HFFc6 (cell line): ENCODE data around the gene THOP1. TPM values are rescaled to one million over a fixed set of nuclear protein-coding genes. Genes with fewer than 3 reads are reported as not detected.

Experiments used
- DNase-seq: peaks from one replicate; pipeline ENCODE4 v3.0.0-alpha.2; 2018
- H3K27ac Mint-ChIP-seq: 2 replicates; pipeline ENCODE4 v1.8.0; 2020; ENCODE audit warnings: mild to moderate bottlenecking, mixed read lengths
- H3K27me3 Mint-ChIP-seq: 2 replicates; pipeline ENCODE4 v1.8.0; 2021; ENCODE audit warnings: mild to moderate bottlenecking, moderate library complexity, mixed read lengths; ENCODE audit not compliant: insufficient read depth
- H3K36me3 Mint-ChIP-seq: 2 replicates; pipeline ENCODE4 v1.8.0; 2021; ENCODE audit warnings: low read depth, mixed read lengths
- H3K4me1 Mint-ChIP-seq: 2 replicates; pipeline ENCODE4 v1.8.0; 2020; ENCODE audit warnings: low read depth, mixed read lengths
- H3K4me3 Mint-ChIP-seq: 2 replicates; pipeline ENCODE4 v1.8.0; 2020; ENCODE audit warnings: mild to moderate bottlenecking, moderate library complexity, mixed read lengths
- H3K9me3 Mint-ChIP-seq: 2 replicates; pipeline ENCODE4 v1.8.0; 2020; ENCODE audit warnings: mild to moderate bottlenecking, mixed read lengths
- CTCF ChIP-seq: fragments of 200-600 bp; sonication (generic); IDR thresholded peaks from 2 replicates; pipeline ENCODE4 v1.5.0; 2021; ENCODE audit warnings: antibody characterized with exemption, mild to moderate bottlenecking
- total RNA-seq, 6 experiments: library from RNA; stranded (reverse); fragmentation: NEBNext Ultra II Directional; extraction: Animal tissue kit (Norgen Biotek cat#: 25700); gene quantifications; 2 replicates in 1 of 6; 3 replicates in 5 of 6; pipeline ENCODE4 v1.2.3, GENCODE V29; 2021

The THOP1 gene
- total RNA-seq, 6 experiments from 2014 or later, result 83.7 to 114 (median 94.3) TPM

GRCh38 chr19:2744113-2744512, 41.2 kb upstream of the THOP1 start:
- no peak for TF ChIP-seq CTCF
- H3K27me3 Mint-ChIP-seq, result peaks cover 6% of the 10 kb centered on the region
- H3K27ac Mint-ChIP-seq, result no peak overlapping the region
- H3K9me3 Mint-ChIP-seq, result no peaks in the 10 kb centered on the region
- no peak for DNase-seq
- no peak overlapping the region for H3K4me3 Mint-ChIP-seq
- peaks cover 4% of the 10 kb centered on the region for H3K4me1 Mint-ChIP-seq
- H3K36me3 Mint-ChIP-seq, result no peaks in the 10 kb centered on the region

DNA sequence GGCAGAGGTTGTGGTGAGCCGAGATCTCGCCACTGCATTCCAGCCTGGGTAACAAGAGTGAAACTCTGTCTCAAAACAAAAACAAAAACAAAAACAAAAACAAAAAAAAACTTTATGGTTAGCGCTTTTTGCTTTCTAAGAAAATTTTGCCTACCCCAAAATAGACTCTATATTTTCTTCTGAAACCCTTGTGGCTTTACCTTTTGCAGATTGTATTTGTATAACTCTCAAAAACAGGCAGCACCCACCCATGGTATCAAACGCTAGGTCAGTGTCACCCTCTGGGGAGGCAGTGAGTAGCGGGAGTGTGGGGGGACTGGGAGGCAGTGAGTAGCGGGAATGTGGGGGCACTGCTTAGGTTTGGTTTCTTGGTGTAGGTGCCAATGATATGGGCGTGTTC, 38.0 kb upstream of the THOP1 start:
- no peak for DNase-seq
- peaks cover 4% of the 10 kb centered on the region for H3K27me3 Mint-ChIP-seq
- H3K4me3 Mint-ChIP-seq, result no peak overlapping the region
- H3K36me3 Mint-ChIP-seq, result no peaks in the 10 kb centered on the region
- TF ChIP-seq CTCF, result no peak
- no peaks in the 10 kb centered on the region for H3K9me3 Mint-ChIP-seq
- no peak overlapping the region for H3K27ac Mint-ChIP-seq
- no peaks in the 10 kb centered on the region for H3K4me1 Mint-ChIP-seq

GRCh38 chr19:2750808-2751437, 34.4 kb upstream of the THOP1 start:
- H3K4me3 Mint-ChIP-seq, result no peak overlapping the region
- TF ChIP-seq CTCF, result no peak
- DNase-seq, result no peak

GRCh38 chr19:2751438-2751830, 33.9 kb upstream of the THOP1 start:
- Mint-ChIP-seq H3K27me3 (peaks cover 4% of the 10 kb centered on the region), H3K4me1 (no peaks in the 10 kb centered on the region), H3K4me3 (no peak overlapping the region), H3K36me3 (0 out of 2 replicates have a peak, but pooled peaks cover 5% of the 10 kb centered on the region), H3K9me3 (no peaks in the 10 kb centered on the region), H3K27ac (no peak overlapping the region)
- DNase-seq, result no peak
- TF ChIP-seq CTCF, result no peak

More at GRCh38 chr19:2750808-2751437, 34.4 kb upstream of the THOP1 start:
- H3K9me3 Mint-ChIP-seq, result no peaks in the 10 kb centered on the region
- H3K4me1 Mint-ChIP-seq, result no peaks in the 10 kb centered on the region
- H3K27ac Mint-ChIP-seq, result no peak overlapping the region
- 0 out of 2 replicates have a peak, but pooled peaks cover 5% of the 10 kb centered on the region for H3K36me3 Mint-ChIP-seq
- H3K27me3 Mint-ChIP-seq, result peaks cover 4% of the 10 kb centered on the region

GRCh38 chr19:2754659-2755447, 30.4 kb upstream of the THOP1 start:
- TF ChIP-seq CTCF, result no peak
- Mint-ChIP-seq H3K4me3 (no peak overlapping the region), H3K9me3 (no peaks in the 10 kb centered on the region), H3K36me3 (0 out of 2 replicates have a peak, but pooled peaks cover 14% of the 10 kb centered on the region), H3K4me1 (no peaks in the 10 kb centered on the region), H3K27ac (no peak overlapping the region), H3K27me3 (no peaks in the 10 kb centered on the region; the same call in 1 of the 2 replicates)
- DNase-seq, result no peak
